Kidney epithelial cell (primary cell): ENCODE data around the gene FICD. TPM values are rescaled to one million over a fixed set of nuclear protein-coding genes. Genes with fewer than 3 reads are reported as not detected.
"Not testable (repeated sequence)": the region's sequence is repeated elsewhere in the genome, so short reads cannot be mapped to it uniquely, and the experiment has no call there.

Source experiments
- DNase-seq: peaks from one replicate; pipeline ENCODE4 v3.0.0-alpha.2; 2010; ENCODE audit warnings: low read depth
- H3K27me3 ChIP-seq: 2 replicates; pipeline ENCODE4 v1.6.0; 2011; ENCODE audit warnings: low read length; ENCODE audit not compliant: control insufficient read depth, insufficient read depth
- H3K36me3 ChIP-seq: 2 replicates; pipeline ENCODE4 v1.5.1; 2011; ENCODE audit warnings: low read length; ENCODE audit not compliant: control insufficient read depth, insufficient read depth
- H3K4me3 ChIP-seq: 2 replicates; pipeline ENCODE4 v1.5.1; 2011; ENCODE audit warnings: low read depth, mild to moderate bottlenecking, control low read depth, low read length
- CTCF ChIP-seq: IDR thresholded peaks from 2 replicates; pipeline ENCODE4 v1.5.1; 2011; ENCODE audit warnings: mild to moderate bottlenecking, moderate library complexity, low read length, control low read depth, inconsistent platforms; ENCODE audit not compliant: insufficient read depth, poor library complexity, severe bottlenecking
- total RNA-seq: library from RNA; depleted of rRNA; stranded (reverse); fragments of >200 nt; gene quantifications from 2 replicates; pipeline ENCODE4 v1.2.3, GENCODE V29; 2015

Gene FICD
- total RNA-seq, 1 donor from 2014 or later = 6.9 TPM

- TF ChIP-seq CTCF = no peak
- no peak for DNase-seq
- no peaks in the 10 kb centered on the region for H3K27me3 ChIP-seq
- no peak overlapping the region for H3K4me3 ChIP-seq
- H3K36me3 ChIP-seq = no peaks in the 10 kb centered on the region
These were observed 31.6 kb upstream of the FICD start for GRCh38 chr12:108483213-108484059.

- no peak overlapping the region for H3K4me3 ChIP-seq
- no peaks in the 10 kb centered on the region for H3K36me3 ChIP-seq
- no peaks in the 10 kb centered on the region for H3K27me3 ChIP-seq
- TF ChIP-seq CTCF = no peak
- no peak for DNase-seq
These were observed 30.6 kb upstream of the FICD start for GRCh38 chr12:108484431-108484830.

- no peak for DNase-seq
- Histone ChIP-seq H3K27me3 (no peaks in the 10 kb centered on the region), H3K36me3 (no peaks in the 10 kb centered on the region), H3K4me3 (no peak overlapping the region)
- no peak for TF ChIP-seq CTCF
These were observed 30.2 kb upstream of the FICD start for GRCh38 chr12:108484845-108485244.

GRCh38 chr12:108485371-108485770, 29.7 kb upstream of the FICD start:
- not testable (repeated sequence) for H3K36me3 ChIP-seq, H3K27me3 ChIP-seq, H3K4me3 ChIP-seq, DNase-seq

GRCh38 chr12:108487029-108487428, 28.0 kb upstream of the FICD start:
- not testable (repeated sequence) for DNase-seq, H3K36me3 ChIP-seq, H3K4me3 ChIP-seq, H3K27me3 ChIP-seq

GRCh38 chr12:108491256-108491655, 23.8 kb upstream of the FICD start:
- no peak for DNase-seq
- no peak for TF ChIP-seq CTCF
- no peaks in the 10 kb centered on the region for H3K36me3 ChIP-seq
- no peak overlapping the region for H3K4me3 ChIP-seq
- H3K27me3 ChIP-seq = no peaks in the 10 kb centered on the region

- no peak for DNase-seq
- no peak overlapping the region for H3K4me3 ChIP-seq
- peak; percentile 59 for TF ChIP-seq CTCF
- H3K27me3 ChIP-seq = no peaks in the 10 kb centered on the region
- H3K36me3 ChIP-seq = no peaks in the 10 kb centered on the region
These were observed 20.0 kb upstream of the FICD start for GRCh38 chr12:108495054-108495453.
